ENCODE results near the gene DDX39B. TPM values are rescaled to one million over a fixed set of nuclear protein-coding genes. Genes with fewer than 3 reads are reported as not detected.

Gene DDX39B
- total and polyA plus RNA-seq, 2 of the 4 experiments (the other 2 are of a cell fraction) = 371 to 796 TPM

GRCh38 chr6:31489086-31489485, 52.7 kb downstream of the DDX39B start:
- Histone ChIP-seq H4K91ac (ENCODE audit: insufficient read depth, low read depth, low read length) (no peak overlapping the region), H2AK5ac (ENCODE audit: low read depth, low read length) (peak overlapping the region; percentile 37; the same call in 1 of the 2 replicates), H3K36me3 (ENCODE audit: control insufficient read depth, insufficient read depth, low read length) (no peaks in the 10 kb centered on the region), H3K9me1 (ENCODE audit: insufficient read depth, low read length) (no peaks in the 10 kb centered on the region), H2BK20ac (ENCODE audit: low read depth, low read length) (no peak overlapping the region), H2BK5ac (ENCODE audit: low read depth, low read length, poor library complexity, severe bottlenecking) (no peak overlapping the region), H3K56ac (ENCODE audit: extremely low read depth, insufficient read depth, low read length) (no peak overlapping the region), H2AFZ (replicated peaks; ENCODE audit: low read length, poor library complexity) (no peak overlapping the region), H3K4me1 (ENCODE audit: control insufficient read depth, insufficient read depth, low read length) (peaks cover 2% of the 10 kb centered on the region; the same call in 1 of the 2 replicates), H3K4ac (ENCODE audit: low read depth, low read length) (no peak overlapping the region), H3K9ac (ENCODE audit: low read depth, low read length) (no peak overlapping the region), H4K8ac (ENCODE audit: low read depth in 2 of 2, low read length in 2 of 2) (no peak overlapping the region), H3K18ac (ENCODE audit: low read depth, low read length) (no peak overlapping the region), H2AK9ac (replicated peaks; ENCODE audit: low read depth, low read length, poor library complexity) (no peak overlapping the region), H4K20me1 (ENCODE audit: insufficient read depth, low read length) (no peaks in the 10 kb centered on the region), H3K23ac (ENCODE audit: low read depth, low read length) (no peak overlapping the region), H3K4me2 (ENCODE audit: low read depth, low read length) (no peak overlapping the region), H2BK15ac (ENCODE audit: low read depth, low read length) (no peak overlapping the region), H3K27ac (ENCODE audit: insufficient read depth, low read length) (no peak overlapping the region), H3K79me1 (ENCODE audit: low read depth in 1 of 2, low read length in 2 of 2) (peaks cover 0 to 6% of the 10 kb centered on the region in 2 experiments; a peak in 1 of 4 replicates), H3K9me3 (ENCODE audit: control insufficient read depth, insufficient read depth, low read length) (no peaks in the 10 kb centered on the region), H3K14ac (replicated peaks; ENCODE audit: low read depth, low read length) (no peak overlapping the region), H3K27me3 (ENCODE audit: control insufficient read depth, insufficient read depth, low read length) (no peaks in the 10 kb centered on the region), H3K4me3 (ENCODE audit: insufficient read depth, low read depth, low read length) (no peak overlapping the region), H4K5ac (ENCODE audit: low read depth, low read length) (no peak overlapping the region), H2BK120ac (ENCODE audit: low read depth, low read length) (no peak overlapping the region)
- BruUV-seq (replicated peaks) = no TSS peak
- WGBS, 2 experiments (ENCODE audit: extremely low coverage in 2 of 2, insufficient read length in 1 of 2) = no CpG with 5 or more reads among the region's 4 CpGs
- in situ Hi-C loops (cut with MboI; ENCODE audit: low sequenced_read_pairs) = no loop called here
- CTCF ChIA-PET = interaction anchor here (0.9 kb wide), 1 partner anchor 110 kb away, joined by 3 read pairs; no protein-coding TSS in a partner anchor
- ATAC-seq (ENCODE audit: low read depth) (no peak), DNase-seq (no peak)
- dilution Hi-C loops (cut with HindIII; ENCODE audit: low sequenced_read_pairs, unreplicated experiment) = no loop called here
- no peak for TF ChIP-seq ELK1 (IDR thresholded peaks at IDR 0.05; ENCODE audit: borderline replicate concordance, low read depth, low read length)
- no peak for TF ChIP-seq MAFK (IDR thresholded peaks at IDR 0.05; ENCODE audit: low read depth, low read length)
- no peak for TF ChIP-seq FOS (IDR thresholded peaks at IDR 0.05; ENCODE audit: low read depth, low read length)
- no peak for TF ChIP-seq SMC3 (IDR thresholded peaks at IDR 0.05; ENCODE audit: low read depth, low read length)
- no peak for TF ChIP-seq USF2 (IDR thresholded peaks at IDR 0.05; ENCODE audit: low read depth, low read length)
- TF ChIP-seq CHD1 (IDR thresholded peaks at IDR 0.05; ENCODE audit: low read depth, low read length) = no peak
- no peak for TF ChIP-seq POLR2A (IDR thresholded peaks at IDR 0.05; ENCODE audit: low read depth, low read length)
- TF ChIP-seq RAD21 (IDR thresholded peaks at IDR 0.05; ENCODE audit: low read length) = no peak
- TF ChIP-seq BHLHE40 (IDR thresholded peaks at IDR 0.05; ENCODE audit: low read depth, low read length) = no peak
- TF ChIP-seq NFE2L2 (IDR thresholded peaks at IDR 0.05; ENCODE audit: low read depth, low read length) = no peak
- no peak for TF ChIP-seq MXI1 (IDR thresholded peaks at IDR 0.05; ENCODE audit: borderline replicate concordance, low read depth, low read length)
- no peak for TF ChIP-seq CTCF (conservative IDR thresholded peaks at IDR 0.05; ENCODE audit: low read depth, low read length)
- TF ChIP-seq CEBPB (IDR thresholded peaks at IDR 0.05; ENCODE audit: low read depth, low read length) = no peak
- TF ChIP-seq MAZ (IDR thresholded peaks at IDR 0.05; ENCODE audit: borderline replicate concordance, low read depth, low read length) = no peak
- no peak for TF ChIP-seq RCOR1 (IDR thresholded peaks at IDR 0.05; ENCODE audit: insufficient replicate concordance, low read length)
- TF ChIP-seq RFX5 (IDR thresholded peaks at IDR 0.05; ENCODE audit: low read depth, low read length) = no peak
- intact Hi-C loops (cut with micrococcal nuclease) = no loop called here
- POLR2A ChIA-PET (ENCODE audit: unreplicated experiment) = no interaction called here
